Measurements from ENCODE around the gene SLC5A10.
"Not testable (repeated sequence)": the region's sequence is repeated elsewhere in the genome, so short reads cannot be mapped to it uniquely, and the experiment has no call there.

Gene SLC5A10

DNA sequence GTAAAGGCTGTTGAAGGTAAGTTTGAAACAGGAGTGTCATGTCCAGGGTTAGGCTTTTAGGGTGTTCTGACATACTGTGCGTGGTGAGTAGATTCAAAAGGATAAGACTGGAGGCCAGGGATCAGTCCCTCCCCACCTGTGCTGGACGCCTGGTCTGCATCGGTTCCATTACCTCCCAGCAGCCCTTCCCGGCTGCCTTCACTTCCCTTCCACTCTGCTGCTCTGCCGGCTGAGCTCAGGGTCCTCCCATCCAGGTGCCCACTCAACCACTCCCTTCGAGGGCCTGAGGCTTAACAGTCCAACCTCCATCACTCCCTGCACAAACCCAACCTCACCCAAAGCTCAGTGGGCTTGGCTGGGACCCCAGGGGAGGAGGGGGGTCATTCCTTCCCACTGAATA, 4.1 kb upstream of the SLC5A10 start:
- DNase-seq (ENCODE audit: low read depth): no peak

DNA sequence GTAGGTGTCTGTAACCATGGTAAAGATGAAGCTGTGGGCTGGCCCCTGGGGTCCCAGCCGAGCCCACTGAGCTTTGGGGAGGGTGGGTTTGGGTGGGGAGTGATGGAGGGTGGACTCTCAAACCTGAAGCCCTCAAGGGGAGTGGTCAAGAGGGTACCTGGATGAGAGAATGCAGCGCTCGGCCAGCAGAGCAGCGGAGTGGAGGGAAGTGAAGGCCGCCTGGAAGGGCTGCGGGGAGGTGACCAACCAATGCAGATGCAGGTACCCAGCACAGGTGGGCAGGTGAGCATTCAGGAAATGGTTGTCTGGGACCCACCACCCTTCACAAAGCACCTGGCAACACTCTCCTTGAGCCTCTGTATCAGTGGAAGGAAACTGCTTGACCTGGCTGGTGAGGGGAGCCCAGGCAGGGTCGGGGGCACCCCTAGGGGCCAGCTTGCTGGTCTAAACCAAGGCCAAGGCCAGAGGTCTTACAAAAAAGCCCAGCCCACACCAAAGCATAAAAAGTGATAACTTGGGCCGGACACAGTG, 3.4 kb upstream of the SLC5A10 start:
- DNase-seq (ENCODE audit: low read depth): no peak

DNA sequence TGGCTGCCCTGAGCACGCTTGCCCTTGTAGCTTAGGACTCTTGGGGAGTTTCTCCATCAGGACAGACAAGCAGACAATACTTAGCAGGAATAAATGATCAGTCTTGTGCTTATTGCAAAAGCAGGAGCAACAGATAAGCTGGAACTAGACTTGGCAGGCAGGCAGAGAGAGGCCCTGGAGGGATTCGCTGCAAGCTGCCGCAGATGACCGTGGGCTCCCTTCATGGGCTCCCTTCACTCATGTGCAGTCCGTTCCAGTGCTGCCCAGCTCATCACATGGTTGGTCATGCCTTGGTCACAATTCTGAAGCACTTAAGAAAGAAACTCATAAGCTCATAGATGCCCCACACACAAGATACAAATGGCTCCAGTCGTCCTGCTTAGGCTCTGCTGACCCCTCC, 2.4 kb upstream of the SLC5A10 start:
- DNase-seq (ENCODE audit: low read depth): no peak

DNA sequence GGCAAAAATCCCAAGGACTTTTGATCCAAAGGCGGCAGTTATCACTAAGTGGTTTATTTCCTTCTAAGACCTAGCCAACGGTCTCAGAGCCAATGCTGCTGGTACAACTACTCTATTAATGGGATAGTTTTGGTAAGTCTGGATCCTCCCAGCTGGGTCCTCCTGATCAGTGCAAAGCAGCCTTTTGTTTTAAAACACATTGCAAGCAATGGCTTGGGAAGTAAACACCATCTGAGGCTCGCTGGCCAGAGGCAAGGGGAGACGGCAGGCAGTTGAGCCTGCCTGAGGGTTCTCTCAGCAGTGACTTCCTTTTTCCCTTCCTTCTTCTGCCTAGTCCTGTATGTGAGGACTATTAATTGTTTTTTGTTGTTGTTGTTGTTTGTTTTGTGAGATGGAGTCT, 1.6 kb upstream of the SLC5A10 start:
- no peak for DNase-seq (ENCODE audit: low read depth)

DNA sequence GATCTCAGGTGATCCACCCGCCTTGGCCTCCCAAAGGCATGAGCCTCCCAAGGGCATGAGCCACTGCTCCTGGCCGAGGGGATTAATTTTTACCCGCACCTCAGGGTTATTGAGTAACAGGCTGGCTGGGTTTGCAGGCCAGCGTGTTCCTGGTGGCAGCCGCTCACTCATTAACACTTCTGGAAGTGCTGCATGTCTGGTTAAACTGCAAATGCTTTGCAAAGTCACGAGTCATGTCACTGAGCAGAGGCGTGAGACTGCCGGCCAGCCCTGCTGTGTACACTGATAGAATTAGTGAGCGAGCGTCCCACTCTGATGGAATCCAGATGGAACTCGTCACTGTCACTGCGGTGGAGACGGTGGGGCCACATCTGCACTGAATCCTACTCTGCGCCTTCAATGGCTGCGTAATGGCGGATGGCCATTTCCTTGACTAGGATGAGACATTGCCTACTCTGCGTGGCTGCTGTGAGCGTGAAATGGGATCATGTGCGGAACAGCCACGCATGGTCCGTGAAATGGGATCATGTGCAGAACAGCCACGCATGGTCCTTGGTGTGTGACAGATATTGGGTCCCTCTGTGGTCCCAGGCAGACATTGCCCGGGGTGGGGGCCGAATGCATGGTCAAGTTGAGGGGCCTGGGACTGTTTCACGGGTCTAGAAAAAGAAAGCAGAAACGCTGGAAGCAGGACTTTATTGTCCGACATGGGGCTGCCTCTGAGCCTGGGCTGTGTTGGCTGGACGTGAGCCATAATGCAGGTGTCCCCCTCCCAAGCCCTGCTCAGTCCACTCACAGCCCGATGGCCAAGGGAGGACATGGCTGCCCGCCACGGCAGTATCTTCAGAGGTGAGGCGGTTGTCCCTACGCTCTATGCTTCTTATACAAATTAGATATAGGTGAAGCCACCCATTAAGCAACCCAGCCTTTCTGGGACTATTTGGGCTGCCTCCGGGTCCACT, 740 bp upstream of the SLC5A10 start:
- DNase-seq (ENCODE audit: low read depth): no peak

DNA sequence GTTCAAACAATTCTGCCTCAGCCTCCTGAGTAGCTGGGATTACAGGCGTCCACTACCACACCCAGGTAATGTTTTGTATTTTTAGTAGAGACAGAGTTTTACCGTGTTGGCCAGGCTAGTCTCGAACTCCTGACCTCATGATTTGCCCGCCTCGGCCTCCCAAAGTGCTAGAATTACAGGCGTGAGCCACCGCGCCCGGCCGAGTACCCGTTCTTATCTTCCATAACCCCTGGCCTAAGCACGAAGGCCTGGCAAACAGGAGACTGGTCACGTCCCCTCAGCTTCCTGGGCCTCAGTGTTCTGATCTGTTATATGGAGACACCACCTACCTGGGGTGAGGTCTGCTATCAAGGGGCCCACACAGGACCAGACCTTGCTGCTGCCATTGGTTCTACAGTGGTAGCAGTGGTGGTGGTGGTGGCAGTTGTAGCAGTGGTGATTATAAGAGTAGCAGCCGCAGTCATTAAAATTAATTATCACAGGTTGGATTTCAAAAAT, 1.3 kb downstream of the SLC5A10 start:
- no peak for DNase-seq (ENCODE audit: low read depth)

DNA sequence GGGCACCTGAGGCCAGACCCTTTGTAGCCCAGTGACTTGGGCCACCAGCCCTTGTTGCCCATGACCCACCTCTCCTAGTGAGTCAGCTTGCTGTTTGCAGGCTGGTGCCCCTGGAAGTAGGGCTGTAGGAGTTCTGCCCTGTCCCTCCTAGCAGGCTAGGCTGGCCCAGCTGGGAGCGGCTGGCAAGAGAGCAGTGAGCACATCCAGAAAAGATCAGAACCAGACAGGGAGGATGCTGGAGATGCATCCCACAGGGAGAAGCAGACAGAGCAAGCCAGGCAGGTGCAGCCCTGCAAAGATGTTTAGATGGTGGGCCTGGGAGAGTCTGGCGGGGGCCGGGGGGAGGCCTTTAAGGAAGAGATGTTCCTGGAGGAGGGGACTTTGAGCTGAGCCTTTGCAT, 2.4 kb downstream of the SLC5A10 start:
- no peak for DNase-seq (ENCODE audit: low read depth)

DNA sequence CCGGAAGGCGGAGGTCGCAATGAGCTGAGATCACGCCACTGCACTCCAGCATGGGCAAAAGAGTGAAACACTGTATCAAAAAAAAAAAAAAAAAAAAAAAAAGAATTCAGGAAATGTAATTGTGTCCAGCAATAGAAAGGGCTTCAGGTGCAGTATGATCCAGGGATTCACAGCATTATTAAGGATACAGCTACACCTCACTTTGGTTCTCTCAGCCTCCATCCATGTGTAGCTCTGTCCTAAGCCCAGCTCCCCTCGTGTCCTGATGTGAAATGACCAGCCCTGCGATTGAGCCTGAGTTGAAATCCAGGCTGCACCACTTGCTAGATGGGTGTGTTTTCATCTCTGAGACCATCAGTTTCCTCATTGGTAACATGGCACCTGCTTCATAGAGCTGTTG, 3.0 kb downstream of the SLC5A10 start:
- DNase-seq (ENCODE audit: low read depth): no peak

DNA sequence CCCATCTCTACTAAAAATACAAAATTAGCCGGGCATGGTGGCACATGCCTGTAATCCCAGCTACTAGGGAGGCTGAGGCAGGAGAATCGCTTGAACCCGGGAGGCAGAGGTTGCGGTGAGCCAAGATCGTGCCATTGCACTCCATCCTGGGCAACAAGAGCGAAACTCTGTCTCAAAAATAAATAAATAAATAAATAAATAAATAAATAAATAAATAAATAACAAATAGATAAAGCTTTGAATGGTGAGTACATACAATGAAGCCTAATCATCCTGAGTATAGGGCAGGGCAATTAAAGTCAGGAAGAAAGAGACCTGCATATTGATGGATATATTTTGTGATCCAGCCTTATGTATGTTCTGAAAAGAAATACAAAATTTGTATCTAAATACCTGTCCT, 4.1 kb downstream of the SLC5A10 start:
- DNase-seq (ENCODE audit: low read depth): not testable (repeated sequence)

DNA sequence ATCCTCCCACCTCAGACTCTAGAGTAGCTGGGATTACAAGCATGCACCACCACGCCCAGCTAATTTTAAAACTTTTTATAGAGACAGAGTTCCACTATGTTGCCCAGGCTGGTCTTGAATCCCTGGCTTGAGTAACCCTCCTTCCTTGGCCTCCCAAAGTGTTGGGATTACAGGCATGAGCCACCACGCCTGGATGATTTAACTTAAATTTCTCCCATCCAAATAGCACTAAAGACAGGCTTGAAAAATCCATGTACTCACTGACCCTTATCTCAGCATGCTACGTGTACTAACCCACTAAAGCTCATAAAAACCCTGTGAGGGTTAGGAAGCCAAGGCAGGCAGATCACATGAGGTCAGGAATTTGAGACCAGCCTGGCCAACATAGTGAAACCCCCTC, 4.6 kb downstream of the SLC5A10 start:
- DNase-seq (ENCODE audit: low read depth): no peak

DNA sequence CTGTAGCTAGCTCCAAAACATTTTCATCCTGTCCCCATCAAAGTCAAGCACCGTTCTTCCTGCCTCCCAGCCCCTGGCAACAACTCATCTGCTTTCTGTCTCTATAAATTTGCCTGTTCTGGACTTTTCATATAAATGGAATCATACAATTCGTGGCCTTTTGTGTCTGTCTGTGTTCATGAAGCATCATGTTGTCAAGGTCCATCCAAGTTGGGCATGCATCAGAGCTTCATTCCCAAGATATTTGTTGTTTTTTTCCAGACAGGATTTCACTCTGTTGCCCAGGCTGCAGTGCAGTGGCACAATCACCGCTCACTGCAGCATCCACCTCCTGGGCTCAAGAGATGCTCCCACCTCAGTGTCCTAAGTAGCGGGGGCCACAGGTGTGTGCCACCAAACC, 5.9 kb downstream of the SLC5A10 start:
- DNase-seq (ENCODE audit: low read depth): no peak

DNA sequence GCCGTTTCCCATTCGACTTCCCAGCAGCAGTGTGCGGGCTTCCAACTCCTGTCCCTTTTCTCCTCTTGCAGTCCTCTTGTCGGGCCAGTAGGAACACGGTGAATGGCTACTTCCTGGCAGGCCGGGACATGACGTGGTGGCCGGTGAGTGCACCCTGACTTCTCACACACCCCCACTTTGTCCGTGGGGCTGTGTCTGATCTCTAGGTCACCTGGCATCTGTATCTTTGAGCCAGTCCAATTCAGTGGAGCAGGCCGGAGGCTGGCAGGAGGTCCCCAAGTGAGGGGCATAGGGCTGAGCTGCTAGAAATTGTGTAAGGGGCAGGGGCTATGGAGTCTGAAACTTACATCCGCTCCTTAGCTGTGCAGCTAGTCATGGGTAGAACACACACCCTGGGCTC, 6.6 kb downstream of the SLC5A10 start:
- no peak for DNase-seq (ENCODE audit: low read depth)

DNA sequence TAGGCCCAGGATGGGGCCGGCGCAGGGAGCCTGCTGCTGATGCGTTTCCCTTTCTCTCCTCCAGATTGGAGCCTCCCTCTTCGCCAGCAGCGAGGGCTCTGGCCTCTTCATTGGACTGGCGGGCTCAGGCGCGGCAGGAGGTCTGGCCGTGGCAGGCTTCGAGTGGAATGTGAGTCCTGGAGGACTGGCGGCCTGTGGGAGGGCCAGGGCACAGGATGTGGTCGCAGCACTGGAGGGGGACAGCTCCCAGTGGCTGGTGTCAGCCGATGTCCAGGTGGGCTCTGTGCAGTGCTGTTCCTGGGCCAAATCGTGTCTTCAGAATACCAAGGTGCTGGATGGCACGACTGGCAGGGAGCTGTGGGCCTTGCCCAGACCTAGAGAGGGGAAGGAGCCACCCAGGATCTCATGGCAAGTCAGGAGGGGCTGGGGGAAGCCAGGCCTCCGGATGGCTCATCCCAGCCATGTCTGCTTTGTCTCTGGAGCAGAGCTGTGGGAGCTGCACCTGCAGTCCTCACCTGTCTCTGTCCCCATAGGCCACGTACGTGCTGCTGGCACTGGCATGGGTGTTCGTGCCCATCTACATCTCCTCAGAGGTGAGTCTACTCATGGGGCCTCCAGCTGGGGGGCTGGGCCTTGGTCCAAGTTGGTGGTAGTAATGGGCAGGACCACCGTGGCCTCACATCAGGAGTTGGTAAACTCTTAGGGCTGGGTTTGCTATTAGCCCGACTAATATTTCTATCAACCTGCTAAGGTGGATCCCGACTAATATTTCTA, 7.3 kb downstream of the SLC5A10 start:
- no peak for DNase-seq (ENCODE audit: low read depth)

DNA sequence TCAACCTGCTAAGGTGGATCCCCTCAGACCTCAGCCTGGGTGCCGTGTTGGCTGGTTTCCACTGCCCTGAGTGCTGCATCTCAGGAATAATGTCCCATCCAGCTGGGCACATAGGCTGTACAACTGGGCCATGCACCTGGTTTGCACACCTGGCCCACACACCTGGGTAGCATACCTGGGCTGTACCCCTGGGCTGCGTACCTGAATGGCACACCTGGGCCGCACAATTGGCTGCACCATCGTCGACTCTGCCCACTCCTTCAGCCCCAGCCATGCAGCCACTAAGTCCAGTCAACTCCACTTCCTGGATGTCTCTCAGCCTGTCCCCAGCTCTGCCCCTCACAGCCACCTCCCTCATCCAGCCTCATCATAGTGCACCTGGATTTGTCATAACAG, 7.9 kb downstream of the SLC5A10 start:
- DNase-seq (ENCODE audit: low read depth): no peak

DNA sequence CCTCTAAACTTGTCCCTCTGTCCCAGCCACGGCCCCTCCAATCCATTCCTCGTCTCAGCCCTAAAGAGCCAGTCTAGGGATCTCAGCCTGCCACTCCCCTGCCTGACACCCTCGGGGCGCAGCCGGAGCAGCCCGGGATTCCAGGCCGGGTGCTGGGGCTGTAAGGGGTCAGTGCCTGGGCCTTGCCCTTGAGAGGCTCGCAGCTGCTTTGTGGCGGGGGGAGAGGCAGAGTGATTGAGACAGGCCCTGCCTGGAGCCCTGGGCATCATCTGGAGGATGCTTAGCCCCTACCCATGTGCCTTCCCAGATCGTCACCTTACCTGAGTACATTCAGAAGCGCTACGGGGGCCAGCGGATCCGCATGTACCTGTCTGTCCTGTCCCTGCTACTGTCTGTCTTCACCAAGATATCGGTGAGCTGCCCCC, 8.3 kb downstream of the SLC5A10 start:
- DNase-seq (ENCODE audit: low read depth): no peak

DNA sequence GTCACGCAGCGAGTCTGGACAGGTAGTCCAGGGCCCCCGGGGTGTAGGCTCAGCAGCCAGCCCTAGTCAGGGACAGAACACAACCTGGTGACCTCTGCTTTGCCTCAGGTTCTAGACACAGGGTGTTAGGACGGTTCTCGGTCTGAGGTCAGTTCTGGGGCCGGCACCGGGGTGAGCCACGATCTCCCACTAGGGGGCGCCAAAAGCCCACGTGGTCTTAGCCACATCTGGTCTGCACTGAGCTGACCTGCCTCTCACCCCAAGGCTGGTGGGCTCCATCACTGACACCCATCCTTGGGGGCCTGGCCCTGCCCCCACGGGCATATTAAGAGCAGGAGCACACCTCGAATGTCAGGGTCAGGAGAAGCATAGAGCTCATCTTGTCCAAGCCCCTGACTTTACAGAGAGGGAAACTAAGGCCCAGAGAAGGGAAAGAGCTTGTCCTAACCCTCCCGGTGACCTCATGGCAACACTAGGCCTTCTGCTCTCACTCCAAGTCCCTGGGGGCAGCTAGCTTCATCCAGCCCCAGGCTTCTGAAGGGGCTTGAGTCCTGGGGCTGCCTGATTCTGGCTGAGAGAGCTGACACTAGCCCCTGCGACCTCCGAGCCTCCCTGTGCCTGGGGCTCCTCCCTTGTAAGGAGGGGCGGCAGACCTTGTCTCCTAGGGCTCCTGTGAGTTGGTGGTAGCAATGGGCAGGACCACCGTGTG, 9.0 kb downstream of the SLC5A10 start:
- DNase-seq (ENCODE audit: low read depth): peak; percentile 55

DNA sequence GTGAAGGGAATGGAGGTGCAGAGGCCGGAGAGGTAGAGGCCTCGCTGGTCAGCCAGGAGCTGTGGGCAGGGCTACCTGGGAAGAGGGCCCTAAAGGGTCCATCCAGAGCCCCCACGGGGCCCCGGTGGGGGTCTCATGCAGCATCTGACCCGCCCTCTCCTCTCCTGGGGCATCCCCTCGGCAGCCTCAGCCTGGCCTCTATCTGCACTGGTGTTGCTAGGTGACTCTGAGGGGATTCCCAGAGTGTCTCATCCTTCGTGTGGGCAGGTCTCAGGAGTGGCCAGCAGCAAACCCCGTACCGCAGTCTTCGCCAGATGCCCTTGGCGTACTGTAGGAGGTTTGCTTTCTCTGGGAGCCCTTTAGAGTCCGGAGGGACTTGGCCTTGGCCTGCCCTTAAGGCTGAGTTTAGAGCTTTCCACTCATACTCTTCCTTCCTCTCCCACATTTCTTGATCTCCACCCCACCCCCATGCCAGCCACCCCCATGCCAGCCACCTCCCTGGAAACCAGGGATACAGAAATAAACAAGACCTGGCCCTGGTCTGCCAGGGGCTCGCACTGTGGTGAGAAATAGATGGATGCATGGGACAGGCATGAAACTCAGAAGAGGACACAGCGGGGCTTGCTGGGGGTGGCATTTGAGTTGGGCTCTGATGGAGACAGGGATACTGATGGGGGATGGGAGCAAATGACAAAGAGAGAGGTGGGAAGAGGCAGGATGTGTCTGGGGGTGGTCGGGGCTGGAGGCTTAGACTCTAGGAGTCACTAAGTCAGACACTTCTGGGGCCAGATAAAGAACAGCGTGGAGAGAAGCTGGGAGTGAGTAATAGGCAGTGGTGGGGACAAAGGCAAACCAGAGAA, 9.9 kb downstream of the SLC5A10 start:
- DNase-seq (ENCODE audit: low read depth): no peak

DNA sequence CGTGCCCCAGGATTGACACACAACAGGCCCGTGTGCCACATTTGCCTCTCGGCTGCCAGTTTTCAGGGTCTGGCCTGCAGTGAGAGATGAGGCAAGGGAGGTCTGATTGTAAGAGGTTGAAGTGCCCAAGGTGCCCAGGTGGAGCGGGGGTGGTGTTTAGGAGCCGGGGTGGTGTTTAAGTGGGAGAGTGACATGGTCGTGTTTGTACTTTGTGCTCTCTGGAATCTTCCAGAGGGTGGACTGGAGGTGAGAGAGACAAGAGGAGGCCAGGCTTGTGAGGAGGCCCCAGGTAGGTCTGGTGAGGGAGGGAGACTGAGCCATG, 10.5 kb downstream of the SLC5A10 start:
- no peak for DNase-seq (ENCODE audit: low read depth)

DNA sequence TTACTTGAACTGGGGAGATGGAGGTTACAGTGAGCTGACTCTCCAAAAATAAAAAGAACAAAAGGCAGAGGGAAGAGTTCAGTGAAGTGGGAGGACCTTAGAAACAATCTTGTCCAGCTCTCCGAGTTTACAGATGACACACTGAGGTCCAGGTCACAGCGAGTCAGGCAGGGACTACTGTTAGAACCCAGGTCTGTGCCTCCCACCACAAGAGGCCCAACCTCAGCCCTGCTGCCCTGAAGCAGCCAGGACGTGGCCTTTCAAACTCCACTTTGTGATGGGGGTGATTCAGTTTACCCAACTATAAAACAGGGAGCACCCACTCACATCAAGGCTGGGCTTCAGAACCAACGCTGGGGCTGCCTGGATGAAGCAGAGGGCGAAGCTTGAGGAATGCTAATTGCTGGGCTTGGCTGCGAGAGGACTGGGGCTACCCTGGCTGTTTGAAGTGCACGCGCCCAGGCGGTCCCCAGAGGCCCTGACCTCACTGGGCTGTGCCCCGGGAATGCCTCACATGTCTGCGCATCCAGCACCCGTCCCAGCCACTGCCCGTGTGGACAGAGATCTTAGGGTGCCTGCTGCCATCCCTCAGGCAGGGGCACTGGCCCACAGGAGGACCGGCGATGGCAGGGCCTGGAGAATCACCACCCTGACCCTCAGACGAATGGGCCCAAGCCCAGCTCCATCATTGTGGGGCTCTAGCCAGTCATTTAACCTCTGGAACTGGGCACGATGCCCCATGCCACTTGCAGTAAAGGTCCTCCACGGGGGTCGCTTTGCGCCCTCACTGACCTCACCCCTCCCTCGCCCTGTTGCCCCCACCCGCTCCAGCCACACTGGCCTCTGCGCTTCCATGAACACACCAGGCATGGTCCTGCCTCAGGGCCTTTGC, 11.4 kb downstream of the SLC5A10 start:
- no peak for DNase-seq (ENCODE audit: low read depth)

DNA sequence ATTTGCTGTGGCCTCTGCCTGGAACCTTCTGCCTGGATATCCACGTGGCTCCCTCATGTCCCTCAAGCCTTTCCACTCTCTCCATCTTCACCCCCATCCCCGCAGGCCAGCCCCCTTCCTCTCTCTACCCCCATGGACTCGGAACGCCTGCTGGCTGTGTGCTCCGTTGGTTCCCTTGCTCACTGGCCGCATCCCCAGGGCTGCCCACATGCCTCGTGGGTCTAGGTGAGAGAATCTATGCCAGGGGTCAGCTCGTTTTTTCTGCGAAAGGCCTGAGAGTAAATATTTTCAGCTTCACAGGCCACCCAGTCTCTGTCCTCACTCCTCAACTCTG, 12.0 kb downstream of the SLC5A10 start:
- DNase-seq (ENCODE audit: low read depth): no peak

Data from HS-27A (cell line).